Activated B cell treated with CpG ODN at 0.5 μM for 24 hours (primary cell): ENCODE measurements around the gene KIF5C. TPM values are rescaled to one million over a fixed set of nuclear protein-coding genes. Genes with fewer than 3 reads are reported as not detected.

Experiments
- ATAC-seq: fragments of 200-7000 bp; cut with Tn5 transposase; one replicate; pipeline ENCODE4 v1.10.0; 2021; ENCODE audit warnings: low read depth, mild to moderate bottlenecking, moderate library complexity
- CTCF ChIA-PET: fragments of 350-600 bp; sonication (Branson Sonifier 250); formaldehyde crosslinking; loops from one replicate; lab custom pipeline; 2021; ENCODE audit warnings: antibody characterized with exemption; lab: Charles Lee
- POLR2A ChIA-PET: fragments of 350-600 bp; sonication (Branson Sonifier 250); formaldehyde crosslinking; loops from one replicate; lab custom pipeline; 2021; ENCODE audit warnings: antibody characterized with exemption; lab: Charles Lee
- DNase-seq: peaks from one replicate; pipeline ENCODE4 v3.0.0; 2022
- H3K27ac Mint-ChIP-seq: one replicate; pipeline ENCODE4 v1.8.0; 2020; ENCODE audit warnings: mixed read lengths
- H3K27me3 Mint-ChIP-seq: one replicate; pipeline ENCODE4 v1.8.0; 2021; ENCODE audit warnings: mixed read lengths
- H3K36me3 Mint-ChIP-seq: one replicate; pipeline ENCODE4 v1.8.0; 2021; ENCODE audit warnings: low read depth, mixed read lengths
- H3K4me1 Mint-ChIP-seq: one replicate; pipeline ENCODE4 v1.8.0; 2021; ENCODE audit warnings: mixed read lengths
- H3K4me3 Mint-ChIP-seq: one replicate; pipeline ENCODE4 v1.8.0; 2020; ENCODE audit warnings: mild to moderate bottlenecking, mixed read lengths
- H3K9me3 Mint-ChIP-seq: one replicate; pipeline ENCODE4 v1.8.0; 2020; ENCODE audit warnings: mixed read lengths
- CTCF ChIP-seq: fragments of 200-600 bp; IDR thresholded peaks from one replicate; pipeline ENCODE4 v1.8.0; 2022; ENCODE audit warnings: antibody characterized with exemption, mild to moderate bottlenecking
- intact Hi-C: fragments of 100-400 bp; cut with micrococcal nuclease; formaldehyde crosslinking; loops from one replicate; pipeline ENCODE4 v1.15.1; 2024
- total RNA-seq: library from RNA; stranded (reverse); gene quantifications from 2 replicates; pipeline ENCODE4 v1.2.3, GENCODE V29; 2022

Gene KIF5C
- total RNA-seq, 1 donor from 2014 or later = 2.6 TPM

- Mint-ChIP-seq H3K27me3 (no peaks in the 10 kb centered on the region), H3K4me1 (no peaks in the 10 kb centered on the region), H3K27ac (no peak overlapping the region), H3K36me3 (no peaks in the 10 kb centered on the region), H3K9me3 (no peaks in the 10 kb centered on the region), H3K4me3 (no peak overlapping the region)
- no peak for TF ChIP-seq CTCF
- ATAC-seq (no peak), DNase-seq (no peak)
- intact Hi-C loops = no loop called here
- CTCF ChIA-PET = interaction anchor here (1.4 kb wide), 1 partner anchor 8 kb away, joined by 3 read pairs; no protein-coding TSS in a partner anchor
- POLR2A ChIA-PET = no interaction called here
Observed at GRCh38 chr2:149009576-149010461, 134.8 kb downstream of the KIF5C start.

GRCh38 chr2:149012545-149012944, 137.5 kb downstream of the KIF5C start:
- Mint-ChIP-seq H3K36me3 (no peaks in the 10 kb centered on the region), H3K4me1 (peaks cover 5% of the 10 kb centered on the region), H3K4me3 (no peak overlapping the region), H3K27ac (no peak overlapping the region), H3K27me3 (no peaks in the 10 kb centered on the region), H3K9me3 (no peaks in the 10 kb centered on the region)
- intact Hi-C loops = no loop called here
- ChIA-PET POLR2A (no interaction called here), CTCF (interaction anchor here (1.1 kb wide), 1 partner anchor 8 kb away, joined by 3 read pairs; no protein-coding TSS in a partner anchor)
- no peak for TF ChIP-seq CTCF
- no peak for DNase-seq
- no peak for ATAC-seq

GRCh38 chr2:149015501-149015900, 140.5 kb downstream of the KIF5C start:
- POLR2A ChIA-PET = no interaction called here
- no peaks in the 10 kb centered on the region for H3K27me3 Mint-ChIP-seq
- H3K9me3 Mint-ChIP-seq = no peaks in the 10 kb centered on the region
- H3K4me3 Mint-ChIP-seq = no peak overlapping the region
- no peaks in the 10 kb centered on the region for H3K36me3 Mint-ChIP-seq
- H3K4me1 Mint-ChIP-seq = peaks cover 27% of the 10 kb centered on the region
- ATAC-seq (no peak), DNase-seq (no peak)
- CTCF ChIA-PET = interaction anchor here (1.2 to 5.7 kb wide), 2 partner anchors 23 to 547 kb away, joined by 3 to 107 read pairs; partner anchors contain the start of gene LYPD6B
- intact Hi-C loops = no loop called here
- no peak overlapping the region for H3K27ac Mint-ChIP-seq
- TF ChIP-seq CTCF = no peak

- intact Hi-C loops = no loop called here
- no peak for TF ChIP-seq CTCF
- DNase-seq (no peak), ATAC-seq (no peak)
- no peaks in the 10 kb centered on the region for H3K27me3 Mint-ChIP-seq
- ChIA-PET POLR2A (no interaction called here), CTCF (interaction anchor here (1.2 to 5.7 kb wide), 9 partner anchors 13 to 1091 kb away, joined by 3 to 107 read pairs (median 7); partner anchors contain the start of gene LYPD6B)
- no peaks in the 10 kb centered on the region for H3K9me3 Mint-ChIP-seq
- H3K4me3 Mint-ChIP-seq = no peak overlapping the region
- H3K36me3 Mint-ChIP-seq = no peaks in the 10 kb centered on the region
- H3K4me1 Mint-ChIP-seq = peaks cover 32% of the 10 kb centered on the region
- H3K27ac Mint-ChIP-seq = no peak overlapping the region
Observed at GRCh38 chr2:149015926-149016563, 141.0 kb downstream of the KIF5C start.
